C4-2B (cell line): ENCODE data around the gene DCLRE1C.

Source experiments
- ZFX ChIP-seq: fragments of 450-650 bp; IDR thresholded peaks from 2 replicates; pipeline ENCODE4 v1.6.1; 2017
- TF ChIP-seq, protein P1 (sequence below): fragments of 450-650 bp; conservative IDR thresholded peaks from 2 replicates; pipeline ENCODE4 v1.5.1; 2017; ENCODE audit warnings: mild to moderate bottlenecking

DNA sequence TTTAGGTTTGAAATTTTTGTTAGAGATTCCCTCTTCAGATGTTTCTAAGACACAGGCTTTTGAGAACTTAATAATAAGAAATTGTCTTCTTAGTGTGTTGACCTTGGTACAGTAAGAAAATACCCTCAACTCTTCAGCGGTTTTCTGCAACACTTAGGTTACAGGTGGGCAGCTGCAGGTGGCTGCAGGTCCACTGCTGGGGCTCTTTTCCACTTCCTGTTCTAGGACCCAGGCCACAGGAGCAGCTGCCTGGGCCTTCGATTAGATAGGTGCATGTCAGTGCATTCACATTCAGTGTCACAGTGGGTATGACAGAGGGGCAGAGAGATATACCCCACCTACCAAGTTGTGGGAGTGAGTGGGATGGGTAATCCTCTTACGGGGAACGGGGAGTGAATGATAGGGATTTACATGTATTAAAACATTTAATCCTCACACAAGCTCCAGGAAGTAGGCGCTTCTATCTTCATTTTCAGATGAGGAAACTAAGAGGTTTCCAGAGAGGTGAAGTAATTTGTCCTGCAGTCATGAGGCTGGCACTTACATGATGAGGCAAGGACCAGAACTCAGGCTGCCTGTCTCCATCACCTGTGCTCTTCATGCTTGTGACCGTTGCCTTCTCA lies 95.4 kb downstream of the DCLRE1C start:
- TF ChIP-seq, protein P1, sequence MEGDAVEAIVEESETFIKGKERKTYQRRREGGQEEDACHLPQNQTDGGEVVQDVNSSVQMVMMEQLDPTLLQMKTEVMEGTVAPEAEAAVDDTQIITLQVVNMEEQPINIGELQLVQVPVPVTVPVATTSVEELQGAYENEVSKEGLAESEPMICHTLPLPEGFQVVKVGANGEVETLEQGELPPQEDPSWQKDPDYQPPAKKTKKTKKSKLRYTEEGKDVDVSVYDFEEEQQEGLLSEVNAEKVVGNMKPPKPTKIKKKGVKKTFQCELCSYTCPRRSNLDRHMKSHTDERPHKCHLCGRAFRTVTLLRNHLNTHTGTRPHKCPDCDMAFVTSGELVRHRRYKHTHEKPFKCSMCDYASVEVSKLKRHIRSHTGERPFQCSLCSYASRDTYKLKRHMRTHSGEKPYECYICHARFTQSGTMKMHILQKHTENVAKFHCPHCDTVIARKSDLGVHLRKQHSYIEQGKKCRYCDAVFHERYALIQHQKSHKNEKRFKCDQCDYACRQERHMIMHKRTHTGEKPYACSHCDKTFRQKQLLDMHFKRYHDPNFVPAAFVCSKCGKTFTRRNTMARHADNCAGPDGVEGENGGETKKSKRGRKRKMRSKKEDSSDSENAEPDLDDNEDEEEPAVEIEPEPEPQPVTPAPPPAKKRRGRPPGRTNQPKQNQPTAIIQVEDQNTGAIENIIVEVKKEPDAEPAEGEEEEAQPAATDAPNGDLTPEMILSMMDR = no peak
- no peak for TF ChIP-seq ZFX
